SK-N-SH (cell line): ENCODE results near the gene OPRPN. TPM values are rescaled to one million over a fixed set of nuclear protein-coding genes. Genes with fewer than 3 reads are reported as not detected.

Experiments used
- CTCF ChIA-PET: fragments of 300-600, 350-600 bp; formaldehyde crosslinking; extraction: SDS; loops from one replicate; lab custom pipeline; 2021; lab: Yijun Ruan, JAX
- POLR2A ChIA-PET: fragments of 350-600 bp; sonication (Branson Sonifier 250); formaldehyde crosslinking; extraction: SDS; loops from one replicate; lab custom pipeline; 2020; ENCODE audit warnings: antibody characterized with exemption, inconsistent platforms; lab: Yijun Ruan, JAX
- DNase-seq: peaks from one replicate; pipeline ENCODE4 v3.0.0; 2012
- H2AFZ ChIP-seq: fragments of 200-600 bp; sonication (generic); 2 replicates; pipeline ENCODE4 v1.8.1; 2016; ENCODE audit warnings: antibody characterized with exemption, mild to moderate bottlenecking, low read depth
- H3F3A ChIP-seq: fragments of 200-600 bp; sonication (generic); replicated peaks from 2 replicates; pipeline ENCODE3; 2016; ENCODE audit warnings: antibody characterized with exemption, mild to moderate bottlenecking; ENCODE audit not compliant: insufficient read depth
- H3K27ac ChIP-seq, 2 experiments: fragments of 200-500 bp in 1 of 2; fragments of 200-600 bp in 1 of 2; sonication (Bioruptor generic) in 1 of 2; sonication (generic), shearing (Covaris generic) in 1 of 2; 2 replicates each; pipeline versions ENCODE4 v1.5.1 to v1.6.1; 2014 to 2016; ENCODE audit warnings: low read depth in 2 of 2, inconsistent platforms in 1 of 2, low read length in 1 of 2, mild to moderate bottlenecking in 1 of 2, mixed read lengths in 1 of 2
- H3K27me3 ChIP-seq: fragments of 200-600 bp; sonication (generic), shearing (Covaris generic); 2 replicates; pipeline ENCODE4 v1.6.1; 2016; ENCODE audit warnings: mixed run types; ENCODE audit not compliant: insufficient read depth
- H3K36me3 ChIP-seq, 2 experiments: fragments of 200-500 bp in 1 of 2; fragments of 200-600 bp in 1 of 2; sonication (Bioruptor generic) in 1 of 2; sonication (generic) in 1 of 2; replicated peaks in 1 of 2; 2 replicates each; pipeline versions ENCODE3 to v1.5.1; 2014 to 2016; ENCODE audit warnings: low read length in 1 of 2, mild to moderate bottlenecking in 1 of 2; ENCODE audit not compliant: insufficient read depth in 2 of 2, control insufficient read depth in 1 of 2
- H3K4me1 ChIP-seq, 2 experiments: fragments of 200-500 bp in 1 of 2; fragments of 200-600 bp in 1 of 2; sonication (Bioruptor generic) in 1 of 2; sonication (generic), shearing (Covaris generic) in 1 of 2; 2 replicates each; pipeline versions ENCODE4 v1.5.1 to v1.6.1; 2014 to 2016; ENCODE audit warnings: low read depth in 1 of 2, low read length in 1 of 2, mixed run types in 1 of 2; ENCODE audit not compliant: insufficient read depth in 2 of 2, control insufficient read depth in 1 of 2
- H3K4me2 ChIP-seq: fragments of 200-600 bp; sonication (generic), shearing (Covaris generic); 2 replicates; pipeline ENCODE4 v1.6.1; 2017; ENCODE audit warnings: mixed run types
- H3K4me3 ChIP-seq, 2 experiments: fragments of 200-500 bp in 1 of 2; fragments of 200-600 bp in 1 of 2; sonication (Bioruptor generic) in 1 of 2; sonication (generic), shearing (Covaris generic) in 1 of 2; 2 replicates each; pipeline versions ENCODE4 v1.5.1 to v1.8.1; 2014 to 2016; ENCODE audit warnings: low read depth in 2 of 2, inconsistent platforms in 1 of 2, low read length in 1 of 2, mild to moderate bottlenecking in 1 of 2, mixed read lengths in 1 of 2, moderate library complexity in 1 of 2
- H3K79me2 ChIP-seq: fragments of 200-600 bp; sonication (generic); 2 replicates; pipeline ENCODE4 v1.8.1; 2017; ENCODE audit warnings: mild to moderate bottlenecking; ENCODE audit not compliant: insufficient read depth
- H3K9ac ChIP-seq: fragments of 200-600 bp; sonication (generic); 2 replicates; pipeline ENCODE4 v1.6.1; 2017; ENCODE audit warnings: mixed run types
- H3K9me2 ChIP-seq: fragments of 200-600 bp; sonication (generic); 2 replicates; pipeline ENCODE4 v1.6.1; 2017; ENCODE audit warnings: mixed run types
- H3K9me3 ChIP-seq: fragments of 200-600 bp; sonication (generic); 2 replicates; pipeline ENCODE4 v1.6.1; 2017; ENCODE audit warnings: mixed run types, mild to moderate bottlenecking, moderate library complexity
- H4K20me1 ChIP-seq: fragments of 200-600 bp; sonication (generic); 2 replicates; pipeline ENCODE4 v1.6.1; 2017; ENCODE audit warnings: mild to moderate bottlenecking, mixed run types; ENCODE audit not compliant: insufficient read depth
- EZH2phosphoT487 ChIP-seq: fragments of 200-600 bp; sonication (generic); IDR thresholded peaks from 2 replicates; pipeline ENCODE4 v1.6.1; 2017; ENCODE audit warnings: low read depth, mixed run types, mild to moderate bottlenecking, antibody characterized with exemption, moderate library complexity, borderline replicate concordance
- FOSL2 ChIP-seq: IDR thresholded peaks from 2 replicates; pipeline ENCODE4 v1.4.0; 2012; ENCODE audit warnings: low read depth, mild to moderate bottlenecking, moderate library complexity, borderline replicate concordance
- GABPA ChIP-seq: IDR thresholded peaks from 2 replicates; pipeline ENCODE4 v1.4.0; 2012; ENCODE audit warnings: low read depth, mild to moderate bottlenecking
- JUND ChIP-seq: IDR thresholded peaks from 2 replicates; pipeline ENCODE4 v1.4.0; 2012
- MEF2A ChIP-seq: IDR thresholded peaks from 2 replicates; pipeline ENCODE4 v1.4.0; 2012; ENCODE audit warnings: low read depth, borderline replicate concordance
- MXI1 ChIP-seq: IDR thresholded peaks from 2 replicates; pipeline ENCODE4 v1.6.1; 2012; ENCODE audit warnings: mild to moderate bottlenecking, low read depth, low read length, improper control_type of control experiment
- NFIC ChIP-seq: IDR thresholded peaks from 2 replicates; pipeline ENCODE4 v1.4.0; 2012; ENCODE audit warnings: borderline replicate concordance
- POLR2AphosphoS5 ChIP-seq: IDR thresholded peaks from 2 replicates; pipeline ENCODE4 v1.6.1; 2012; ENCODE audit warnings: low read depth, low read length
- RCOR1 ChIP-seq: fragments of 150-350 bp; IDR thresholded peaks from 2 replicates; pipeline ENCODE4 v1.6.1; 2017; ENCODE audit warnings: antibody characterized with exemption, low read length
- RFX5 ChIP-seq: IDR thresholded peaks from 2 replicates; pipeline ENCODE4 v1.6.1; 2012; ENCODE audit warnings: mild to moderate bottlenecking, improper control_type of control experiment, low read length
- SIN3A ChIP-seq: IDR thresholded peaks from 2 replicates; pipeline ENCODE4 v1.6.1; 2012; ENCODE audit warnings: low read depth, mild to moderate bottlenecking, low read length, moderate library complexity, borderline replicate concordance
- SMC3 ChIP-seq: IDR thresholded peaks from 2 replicates; pipeline ENCODE4 v1.6.1; 2012; ENCODE audit warnings: low read depth, low read length, improper control_type of control experiment
- TAF1 ChIP-seq: IDR thresholded peaks from 2 replicates; pipeline ENCODE4 v1.6.1; 2012; ENCODE audit warnings: low read depth, mild to moderate bottlenecking, low read length, moderate library complexity, borderline replicate concordance
- TCF12 ChIP-seq: IDR thresholded peaks from 2 replicates; pipeline ENCODE4 v1.4.0; 2012
- TEAD4 ChIP-seq: IDR thresholded peaks from 2 replicates; pipeline ENCODE4 v1.4.0; 2012; ENCODE audit warnings: mild to moderate bottlenecking, borderline replicate concordance; ENCODE audit not compliant: insufficient read depth
- WGBS: methylation state at CpG from one replicate; pipeline ENCODE4 v1.1.6; 2017; ENCODE audit warnings: low lambda C conversion rate; 5-methylcytosine and 5-hydroxymethylcytosine counted together
- polyA plus RNA-seq, 3 experiments: library from polyadenylated mRNA; depleted of rRNA; stranded (reverse); fragments of >200 nt; gene quantifications; 2 replicates each; pipeline ENCODE4 v1.2.3, GENCODE V29; 2012
- TF ChIP-seq, protein P1 (sequence below): IDR thresholded peaks from 2 replicates; pipeline ENCODE4; 2012
- TF ChIP-seq, protein P2 (sequence below): IDR thresholded peaks from 2 replicates; pipeline ENCODE4 v1.4.0; 2012; ENCODE audit warnings: low read depth, borderline replicate concordance
- TF ChIP-seq, protein P3 (sequence below): fragments of 150-350 bp; IDR thresholded peaks from 2 replicates; pipeline ENCODE4 v1.6.1; 2016; ENCODE audit warnings: mild to moderate bottlenecking, low read depth, low read length
- TF ChIP-seq, protein P4 (sequence below): fragments of 200-600 bp; sonication (generic); IDR thresholded peaks from 2 replicates; pipeline ENCODE4 v1.6.1; 2017; ENCODE audit warnings: antibody characterized with exemption, mild to moderate bottlenecking, moderate library complexity
- TF ChIP-seq, protein P5 (sequence below): IDR thresholded peaks from 2 replicates; pipeline ENCODE4 v1.6.1; 2012; ENCODE audit warnings: mild to moderate bottlenecking, low read depth, low read length, moderate library complexity

OPRPN gene
- polyA plus RNA-seq, 1 of the 3 experiments (the other 2 are of a cell fraction) = not detected

DNA sequence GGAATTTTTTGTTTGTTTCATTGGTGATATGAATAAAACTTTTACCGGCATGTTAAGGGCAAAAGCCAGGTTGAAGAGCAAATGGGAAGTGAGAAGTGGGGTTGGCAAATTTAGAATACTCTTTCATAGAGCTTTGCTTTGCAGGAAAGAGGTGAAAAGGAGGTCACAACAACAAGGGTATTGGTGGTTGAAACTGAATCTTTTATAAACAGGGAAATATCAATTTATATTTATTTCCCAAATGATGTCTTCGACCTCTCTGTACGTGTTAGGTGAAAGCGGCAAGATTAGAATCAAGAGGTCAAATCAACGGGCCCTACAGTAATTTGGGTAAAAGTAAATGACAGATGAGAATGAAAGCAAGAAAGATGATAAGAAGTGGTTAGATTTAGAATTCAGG lies 33.7 kb upstream of the OPRPN start:
- H2AFZ ChIP-seq = no peak overlapping the region
- TF ChIP-seq GABPA (no peak), RCOR1 (no peak), MXI1 (no peak), TCF12 (no peak), NFIC (no peak), JUND (no peak), FOSL2 (no peak), SIN3A (no peak), POLR2AphosphoS5 (no peak), TAF1 (no peak), MEF2A (no peak), TEAD4 (no peak), EZH2phosphoT487 (no peak), RFX5 (no peak), SMC3 (no peak)
- TF ChIP-seq, protein P1, sequence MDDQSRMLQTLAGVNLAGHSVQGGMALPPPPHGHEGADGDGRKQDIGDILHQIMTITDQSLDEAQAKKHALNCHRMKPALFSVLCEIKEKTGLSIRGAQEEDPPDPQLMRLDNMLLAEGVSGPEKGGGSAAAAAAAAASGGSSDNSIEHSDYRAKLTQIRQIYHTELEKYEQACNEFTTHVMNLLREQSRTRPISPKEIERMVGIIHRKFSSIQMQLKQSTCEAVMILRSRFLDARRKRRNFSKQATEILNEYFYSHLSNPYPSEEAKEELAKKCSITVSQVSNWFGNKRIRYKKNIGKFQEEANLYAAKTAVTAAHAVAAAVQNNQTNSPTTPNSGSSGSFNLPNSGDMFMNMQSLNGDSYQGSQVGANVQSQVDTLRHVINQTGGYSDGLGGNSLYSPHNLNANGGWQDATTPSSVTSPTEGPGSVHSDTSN = no peak
- TF ChIP-seq, protein P2, sequence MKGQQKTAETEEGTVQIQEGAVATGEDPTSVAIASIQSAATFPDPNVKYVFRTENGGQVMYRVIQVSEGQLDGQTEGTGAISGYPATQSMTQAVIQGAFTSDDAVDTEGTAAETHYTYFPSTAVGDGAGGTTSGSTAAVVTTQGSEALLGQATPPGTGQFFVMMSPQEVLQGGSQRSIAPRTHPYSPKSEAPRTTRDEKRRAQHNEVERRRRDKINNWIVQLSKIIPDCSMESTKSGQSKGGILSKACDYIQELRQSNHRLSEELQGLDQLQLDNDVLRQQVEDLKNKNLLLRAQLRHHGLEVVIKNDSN = no peak
- TF ChIP-seq, protein P3, sequence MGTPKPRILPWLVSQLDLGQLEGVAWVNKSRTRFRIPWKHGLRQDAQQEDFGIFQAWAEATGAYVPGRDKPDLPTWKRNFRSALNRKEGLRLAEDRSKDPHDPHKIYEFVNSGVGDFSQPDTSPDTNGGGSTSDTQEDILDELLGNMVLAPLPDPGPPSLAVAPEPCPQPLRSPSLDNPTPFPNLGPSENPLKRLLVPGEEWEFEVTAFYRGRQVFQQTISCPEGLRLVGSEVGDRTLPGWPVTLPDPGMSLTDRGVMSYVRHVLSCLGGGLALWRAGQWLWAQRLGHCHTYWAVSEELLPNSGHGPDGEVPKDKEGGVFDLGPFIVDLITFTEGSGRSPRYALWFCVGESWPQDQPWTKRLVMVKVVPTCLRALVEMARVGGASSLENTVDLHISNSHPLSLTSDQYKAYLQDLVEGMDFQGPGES = no peak
- TF ChIP-seq, protein P4, sequence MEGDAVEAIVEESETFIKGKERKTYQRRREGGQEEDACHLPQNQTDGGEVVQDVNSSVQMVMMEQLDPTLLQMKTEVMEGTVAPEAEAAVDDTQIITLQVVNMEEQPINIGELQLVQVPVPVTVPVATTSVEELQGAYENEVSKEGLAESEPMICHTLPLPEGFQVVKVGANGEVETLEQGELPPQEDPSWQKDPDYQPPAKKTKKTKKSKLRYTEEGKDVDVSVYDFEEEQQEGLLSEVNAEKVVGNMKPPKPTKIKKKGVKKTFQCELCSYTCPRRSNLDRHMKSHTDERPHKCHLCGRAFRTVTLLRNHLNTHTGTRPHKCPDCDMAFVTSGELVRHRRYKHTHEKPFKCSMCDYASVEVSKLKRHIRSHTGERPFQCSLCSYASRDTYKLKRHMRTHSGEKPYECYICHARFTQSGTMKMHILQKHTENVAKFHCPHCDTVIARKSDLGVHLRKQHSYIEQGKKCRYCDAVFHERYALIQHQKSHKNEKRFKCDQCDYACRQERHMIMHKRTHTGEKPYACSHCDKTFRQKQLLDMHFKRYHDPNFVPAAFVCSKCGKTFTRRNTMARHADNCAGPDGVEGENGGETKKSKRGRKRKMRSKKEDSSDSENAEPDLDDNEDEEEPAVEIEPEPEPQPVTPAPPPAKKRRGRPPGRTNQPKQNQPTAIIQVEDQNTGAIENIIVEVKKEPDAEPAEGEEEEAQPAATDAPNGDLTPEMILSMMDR = no peak
- TF ChIP-seq, protein P5, sequence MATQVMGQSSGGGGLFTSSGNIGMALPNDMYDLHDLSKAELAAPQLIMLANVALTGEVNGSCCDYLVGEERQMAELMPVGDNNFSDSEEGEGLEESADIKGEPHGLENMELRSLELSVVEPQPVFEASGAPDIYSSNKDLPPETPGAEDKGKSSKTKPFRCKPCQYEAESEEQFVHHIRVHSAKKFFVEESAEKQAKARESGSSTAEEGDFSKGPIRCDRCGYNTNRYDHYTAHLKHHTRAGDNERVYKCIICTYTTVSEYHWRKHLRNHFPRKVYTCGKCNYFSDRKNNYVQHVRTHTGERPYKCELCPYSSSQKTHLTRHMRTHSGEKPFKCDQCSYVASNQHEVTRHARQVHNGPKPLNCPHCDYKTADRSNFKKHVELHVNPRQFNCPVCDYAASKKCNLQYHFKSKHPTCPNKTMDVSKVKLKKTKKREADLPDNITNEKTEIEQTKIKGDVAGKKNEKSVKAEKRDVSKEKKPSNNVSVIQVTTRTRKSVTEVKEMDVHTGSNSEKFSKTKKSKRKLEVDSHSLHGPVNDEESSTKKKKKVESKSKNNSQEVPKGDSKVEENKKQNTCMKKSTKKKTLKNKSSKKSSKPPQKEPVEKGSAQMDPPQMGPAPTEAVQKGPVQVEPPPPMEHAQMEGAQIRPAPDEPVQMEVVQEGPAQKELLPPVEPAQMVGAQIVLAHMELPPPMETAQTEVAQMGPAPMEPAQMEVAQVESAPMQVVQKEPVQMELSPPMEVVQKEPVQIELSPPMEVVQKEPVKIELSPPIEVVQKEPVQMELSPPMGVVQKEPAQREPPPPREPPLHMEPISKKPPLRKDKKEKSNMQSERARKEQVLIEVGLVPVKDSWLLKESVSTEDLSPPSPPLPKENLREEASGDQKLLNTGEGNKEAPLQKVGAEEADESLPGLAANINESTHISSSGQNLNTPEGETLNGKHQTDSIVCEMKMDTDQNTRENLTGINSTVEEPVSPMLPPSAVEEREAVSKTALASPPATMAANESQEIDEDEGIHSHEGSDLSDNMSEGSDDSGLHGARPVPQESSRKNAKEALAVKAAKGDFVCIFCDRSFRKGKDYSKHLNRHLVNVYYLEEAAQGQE = no peak
- TF ChIP-seq, all 33 proteins: peak for 0
- Histone ChIP-seq H3K9me2 (no peaks in the 10 kb centered on the region), H3K4me1 (no peaks in the 10 kb centered on the region), H4K20me1 (no peaks in the 10 kb centered on the region), H3K4me2 (no peak overlapping the region), H3K36me3 (no peaks in the 10 kb centered on the region), H3F3A (no peaks in the 10 kb centered on the region), H3K27me3 (no peaks in the 10 kb centered on the region), H3K4me3 (no peak overlapping the region), H3K79me2 (no peaks in the 10 kb centered on the region), H3K9me3 (no peaks in the 10 kb centered on the region), H3K9ac (no peak overlapping the region), H3K27ac (no peak overlapping the region)
- ChIA-PET POLR2A (no interaction called here), CTCF (interaction anchor here (1.1 kb wide), 1 partner anchor 12 kb away, joined by 3 read pairs; no protein-coding TSS in a partner anchor)
- WGBS = 23% methylated on average over 5 of the region's 5 CpGs
- no peak for DNase-seq
